WTC11 (cell line): ENCODE data around the gene CLDN14. TPM values are rescaled to one million over a fixed set of nuclear protein-coding genes. Genes with fewer than 3 reads are reported as not detected.

ENCODE experiments used
- ATAC-seq: fragments of 200-7000 bp; cut with Tn5 transposase; 2 replicates; pipeline ENCODE4 v1.10.0; 2021; ENCODE audit warnings: mild to moderate bottlenecking, moderate library complexity
- CTCF ChIA-PET: fragments of 300-600 bp; sonication (Branson Sonifier 250); formaldehyde crosslinking; loops from one replicate; lab custom pipeline; 2021; ENCODE audit warnings: antibody characterized with exemption; lab: Charles Lee
- POLR2A ChIA-PET: fragments of 350-600 bp; sonication (Branson Sonifier 250); formaldehyde crosslinking; loops from one replicate; lab custom pipeline; 2021; ENCODE audit warnings: antibody characterized with exemption; lab: Charles Lee
- DNase-seq: peaks from one replicate; pipeline ENCODE4 v3.0.0; 2021; ENCODE audit warnings: low spot score
- H3K27ac Mint-ChIP-seq: 2 replicates; pipeline ENCODE4 v1.8.0; 2021; ENCODE audit warnings: mixed read lengths
- H3K27me3 Mint-ChIP-seq: 2 replicates; pipeline ENCODE4 v1.8.0; 2021; ENCODE audit warnings: low read depth, mild to moderate bottlenecking, moderate library complexity, mixed read lengths
- H3K36me3 Mint-ChIP-seq: 2 replicates; pipeline ENCODE4 v1.8.0; 2021; ENCODE audit warnings: mixed read lengths
- H3K4me1 Mint-ChIP-seq: 2 replicates; pipeline ENCODE4 v1.8.0; 2022; ENCODE audit warnings: mixed read lengths
- H3K4me3 Mint-ChIP-seq: 2 replicates; pipeline ENCODE4 v1.8.0; 2021; ENCODE audit warnings: mild to moderate bottlenecking, moderate library complexity, mixed read lengths
- H3K9me3 Mint-ChIP-seq: 2 replicates; pipeline ENCODE4 v1.8.0; 2021; ENCODE audit warnings: mixed read lengths
- AFF4 ChIP-seq: sonication (generic); formaldehyde crosslinking; IDR thresholded peaks from 2 replicates; pipeline ENCODE4 v1.8.1; 2023; ENCODE audit warnings: mild to moderate bottlenecking, missing genetic modification reagents, borderline replicate concordance
- AR ChIP-seq: fragments of 250-450 bp; sonication (Bioruptor Pico); IDR thresholded peaks from 2 replicates; pipeline ENCODE4 v1.9.0; 2021; ENCODE audit warnings: mild to moderate bottlenecking
- CREB1 ChIP-seq: sonication (generic); formaldehyde crosslinking; IDR thresholded peaks from 2 replicates; pipeline ENCODE4 v1.8.0; 2023; ENCODE audit warnings: mild to moderate bottlenecking, missing genetic modification reagents
- E2F4 ChIP-seq: sonication (generic); formaldehyde crosslinking; IDR thresholded peaks from 2 replicates; pipeline ENCODE4 v1.8.1; 2022; ENCODE audit warnings: low read depth, mild to moderate bottlenecking, moderate library complexity, missing genetic modification reagents, borderline replicate concordance
- HMGXB4 ChIP-seq: sonication (generic); formaldehyde crosslinking; IDR thresholded peaks from 2 replicates; pipeline ENCODE4 v1.8.1; 2023; ENCODE audit warnings: mild to moderate bottlenecking, moderate library complexity, missing genetic modification reagents
- MAX ChIP-seq: sonication (generic); formaldehyde crosslinking; IDR thresholded peaks from 2 replicates; pipeline ENCODE4 v1.8.0; 2022; ENCODE audit warnings: mild to moderate bottlenecking, missing genetic modification reagents
- NFYB ChIP-seq: sonication (generic); formaldehyde crosslinking; conservative IDR thresholded peaks from 2 replicates; pipeline ENCODE4 v1.8.0; 2022; ENCODE audit warnings: low read depth, missing genetic modification reagents
- PRRX2 ChIP-seq: fragments of 250-450 bp; sonication (Bioruptor Pico); IDR thresholded peaks from 2 replicates; pipeline ENCODE4 v1.8.0; 2021; ENCODE audit warnings: mild to moderate bottlenecking
- USF2 ChIP-seq: sonication (generic); formaldehyde crosslinking; IDR thresholded peaks from 2 replicates; pipeline ENCODE4 v1.8.1; 2023; ENCODE audit warnings: mild to moderate bottlenecking, missing genetic modification reagents, moderate library complexity
- ZNF138 ChIP-seq: sonication (generic); formaldehyde crosslinking; conservative IDR thresholded peaks from 2 replicates; pipeline ENCODE4 v1.8.1; 2022; ENCODE audit warnings: mild to moderate bottlenecking, moderate library complexity, missing genetic modification reagents
- ZNF281 ChIP-seq: sonication (generic); formaldehyde crosslinking; IDR thresholded peaks from 2 replicates; pipeline ENCODE4 v1.8.0; 2023; ENCODE audit warnings: mild to moderate bottlenecking, missing genetic modification reagents
- ZNF396 ChIP-seq: fragments of 250-450 bp; sonication (Bioruptor Pico); IDR thresholded peaks from 2 replicates; pipeline ENCODE4 v1.8.0; 2021; ENCODE audit warnings: mild to moderate bottlenecking, moderate library complexity, borderline replicate concordance
- ZNF416 ChIP-seq: fragments of 250-450 bp; sonication (Bioruptor Pico); IDR thresholded peaks from 2 replicates; pipeline ENCODE4 v1.9.0; 2021; ENCODE audit warnings: mild to moderate bottlenecking, inconsistent platforms
- total RNA-seq: library from RNA; stranded (reverse); gene quantifications from 3 replicates; pipeline ENCODE4 v1.2.3, GENCODE V29; 2021

Gene CLDN14
- total RNA-seq, 1 experiment from 2014 or later: not detected

- TF ChIP-seq HMGXB4 (CRISPR knock-in tag) (no peak), AR (CRISPR knock-in tag) (no peak), NFYB (no peak)
- TF ChIP-seq, all 79 proteins: peak for 0
Measured at GRCh38 chr21:36507397-36508018, 27.6 kb upstream of the CLDN14 start (continued).

GRCh38 chr21:36506482-36506881 lies 26.6 kb upstream of the CLDN14 start:
- 0 out of 2 replicates have a peak, but pooled peaks cover 2% of the 10 kb centered on the region for H3K36me3 Mint-ChIP-seq
- TF ChIP-seq CREB1: no peak
- no peak for TF ChIP-seq MAX (CRISPR knock-in tag)
- TF ChIP-seq USF2 (CRISPR knock-in tag): no peak
- no peak for TF ChIP-seq E2F4 (CRISPR knock-in tag)
- no peak for TF ChIP-seq NFYB
- TF ChIP-seq ZNF281 (CRISPR knock-in tag): no peak
- no peak for TF ChIP-seq ZNF416 (CRISPR knock-in tag)
- TF ChIP-seq PRRX2 (CRISPR knock-in tag): no peak
- no peak for TF ChIP-seq ZNF396 (CRISPR knock-in tag)
- no peak for TF ChIP-seq ZNF138 (CRISPR knock-in tag)
- no peak for TF ChIP-seq AFF4
- ATAC-seq (no peak), DNase-seq (no peak)
- H3K4me1 Mint-ChIP-seq: peaks cover 6% of the 10 kb centered on the region
- CTCF ChIA-PET: interaction anchor here (0.6 kb wide), 1 partner anchor 419 kb away, joined by 4 read pairs; no protein-coding TSS in a partner anchor
- POLR2A ChIA-PET: no interaction called here
- H3K9me3 Mint-ChIP-seq: peaks cover 9% of the 10 kb centered on the region
- no peaks in the 10 kb centered on the region for H3K27me3 Mint-ChIP-seq
- H3K27ac Mint-ChIP-seq: no peak overlapping the region
- H3K4me3 Mint-ChIP-seq: no peak overlapping the region
